Psoas muscle (tissue), 8 donors: ENCODE measurements around the gene PPRC1. TPM values are rescaled to one million over a fixed set of nuclear protein-coding genes. Genes with fewer than 3 reads are reported as not detected.

Experiments used
- ATAC-seq, 4 donors: fragments of 200-7000 bp; cut with Tn5 transposase; one replicate each; pipeline ENCODE4 v1.9.1; 2020; ENCODE audit warnings: moderate library complexity in 3 of 4, mild to moderate bottlenecking in 2 of 4
- DNase-seq, 2 donors: peaks; one replicate each; pipeline ENCODE4 v3.0.0-alpha.2; 2020
- H3K27ac ChIP-seq: fragments of 200-600 bp; one replicate; pipeline ENCODE4 v1.8.0; 2022
- H3K27me3 ChIP-seq, 3 donors: fragments of 200-600 bp in 1 of 3; one replicate each; pipeline versions ENCODE4 v1.6.1 to v1.8.0; 2013 to 2022; ENCODE audit warnings: low read length in 2 of 3, mild to moderate bottlenecking in 2 of 3, moderate library complexity in 1 of 3; ENCODE audit not compliant: insufficient read depth in 3 of 3
- H3K36me3 ChIP-seq, 2 donors: fragments of 200-600 bp in 1 of 2; one replicate each; pipeline versions ENCODE4 v1.6.1 to v1.8.0; 2013 to 2022; ENCODE audit warnings: low read depth in 1 of 2, mild to moderate bottlenecking in 1 of 2, moderate library complexity in 1 of 2; ENCODE audit not compliant: insufficient read depth in 1 of 2
- H3K4me1 ChIP-seq: fragments of 200-600 bp; one replicate; pipeline ENCODE4 v1.8.0; 2022
- H3K4me3 ChIP-seq: fragments of 200-600 bp; one replicate; pipeline ENCODE4 v1.8.0; 2022; ENCODE audit warnings: mild to moderate bottlenecking
- H3K9me3 ChIP-seq: fragments of 200-600 bp; one replicate; pipeline ENCODE4 v1.8.0; 2022
- WGBS, 3 donors: extraction: QIAGEN DNeasy Blood & Tissue Kit; methylation state at CpG; one replicate each; pipeline versions ENCODE4 v1.1.6 to v1.1.7; 2013; 5-methylcytosine and 5-hydroxymethylcytosine counted together
- intact Hi-C, 2 donors: fragments of 100-400 bp; cut with DNase I; formaldehyde crosslinking; loops; one replicate each; pipeline versions ENCODE4 v1.11.0 to v1.14.2; 2022
- polyA plus RNA-seq, 3 donors: library from polyadenylated mRNA; stranded (reverse); fragments of 200-250 nt; gene quantifications; one replicate each; pipeline ENCODE4 v1.2.3, GENCODE V29; 2013
- total RNA-seq, 4 donors: library from RNA; stranded (reverse); fragmentation: NEBNext Ultra II Directional in 2 of 4; extraction: Animal tissue kit (Norgen Biotek cat#: 25700) in 2 of 4; gene quantifications; one replicate each; pipeline versions ENCODE4 v1.2.1 to v1.2.4, GENCODE V29; 2021 to 2023
- TF ChIP-seq, protein P1 (sequence below): fragments of 200-600 bp; IDR thresholded peaks from one replicate; pipeline ENCODE4 v1.8.0; 2022; ENCODE audit warnings: antibody characterized with exemption
- donor health status: healthy with polysubstance abuse.
- donor health status: DM: no; HTN: no; CAD: no; lungs with moderate emphysema.
- donor health status: Bipolar disorder and iron deficiency.
- donor health status: healthy.
- donor health status: DM: yes; HTN: yes; CAD: no.
- donor health status: DM: no; HTN: no; CAD: no.
- donor health status: DM: no; HTN: no; CAD: no.
- donor health status: DM: yes; HTN: yes; CAD: no.

The PPRC1 gene
- total and polyA plus RNA-seq, 7 donors: 14.7 to 57.5 (median 27.2) TPM

GRCh38 chr10:102175415-102175814 lies 42.6 kb downstream of the PPRC1 start:
- intact Hi-C loops: loop anchor here in 1 of 2 donors (10.0 kb wide), 1 partner anchor 49 kb away; the partner anchor contains the start of gene ELOVL3
- DNase-seq (no peak), ATAC-seq (peak in 2 of 4 donors; percentile 38 to 75)
- Histone ChIP-seq H3K27me3 (no peaks in the 10 kb centered on the region), H3K27ac (no peak overlapping the region), H3K4me3 (no peak overlapping the region), H3K4me1 (peaks cover 3% of the 10 kb centered on the region), H3K36me3 (no peaks in the 10 kb centered on the region), H3K9me3 (no peaks in the 10 kb centered on the region)
- TF ChIP-seq, protein P1, sequence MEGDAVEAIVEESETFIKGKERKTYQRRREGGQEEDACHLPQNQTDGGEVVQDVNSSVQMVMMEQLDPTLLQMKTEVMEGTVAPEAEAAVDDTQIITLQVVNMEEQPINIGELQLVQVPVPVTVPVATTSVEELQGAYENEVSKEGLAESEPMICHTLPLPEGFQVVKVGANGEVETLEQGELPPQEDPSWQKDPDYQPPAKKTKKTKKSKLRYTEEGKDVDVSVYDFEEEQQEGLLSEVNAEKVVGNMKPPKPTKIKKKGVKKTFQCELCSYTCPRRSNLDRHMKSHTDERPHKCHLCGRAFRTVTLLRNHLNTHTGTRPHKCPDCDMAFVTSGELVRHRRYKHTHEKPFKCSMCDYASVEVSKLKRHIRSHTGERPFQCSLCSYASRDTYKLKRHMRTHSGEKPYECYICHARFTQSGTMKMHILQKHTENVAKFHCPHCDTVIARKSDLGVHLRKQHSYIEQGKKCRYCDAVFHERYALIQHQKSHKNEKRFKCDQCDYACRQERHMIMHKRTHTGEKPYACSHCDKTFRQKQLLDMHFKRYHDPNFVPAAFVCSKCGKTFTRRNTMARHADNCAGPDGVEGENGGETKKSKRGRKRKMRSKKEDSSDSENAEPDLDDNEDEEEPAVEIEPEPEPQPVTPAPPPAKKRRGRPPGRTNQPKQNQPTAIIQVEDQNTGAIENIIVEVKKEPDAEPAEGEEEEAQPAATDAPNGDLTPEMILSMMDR: no peak
- WGBS, 3 donors: 23 to 38% (median 35%) methylated on average over 4 of the region's 4 CpGs

- DNase-seq: no peak
- H3K36me3 ChIP-seq: no peaks in the 10 kb centered on the region
- H3K27ac ChIP-seq: no peak overlapping the region
- no peaks in the 10 kb centered on the region for H3K4me1 ChIP-seq
- H3K4me3 ChIP-seq: no peak overlapping the region
- 87 to 90% (median 89%) methylated on average over 2 of the region's 2 CpGs for whole genome bisulfite sequencing, 3 donors
- intact Hi-C loops: no loop called here
- H3K27me3 ChIP-seq: no peaks in the 10 kb centered on the region
- H3K9me3 ChIP-seq: no peaks in the 10 kb centered on the region
- no peak for ATAC-seq
- TF ChIP-seq, protein P1: no peak
These were observed 51.8 kb downstream of the PPRC1 start for GRCh38 chr10:102184606-102185005.

DNA sequence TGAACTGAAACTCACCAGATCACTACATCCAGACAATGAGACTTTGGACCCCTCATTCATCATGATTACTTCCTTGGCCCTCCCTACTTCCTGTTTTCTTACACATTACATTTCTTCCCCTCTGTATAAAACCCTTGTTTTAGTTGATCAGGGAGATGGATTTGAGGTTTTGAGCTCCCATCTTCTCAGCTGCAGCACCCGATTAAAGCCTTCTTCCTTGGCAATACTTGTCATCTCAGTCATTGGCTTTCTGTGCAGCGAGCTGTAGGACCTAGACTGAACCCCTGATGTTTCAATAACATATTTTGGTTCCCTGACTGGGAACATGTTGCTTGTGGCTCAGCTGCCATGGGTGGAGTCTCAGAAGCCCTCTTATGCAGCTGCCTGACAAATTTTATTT lies 52.4 kb downstream of the PPRC1 start:
- DNase-seq: no peak
- H3K27ac ChIP-seq: no peak overlapping the region
- no peaks in the 10 kb centered on the region for H3K9me3 ChIP-seq
- 55 to 70% (median 67%) methylated on average over 2 of the region's 2 CpGs for WGBS, 3 donors
- no peak for ATAC-seq
- H3K36me3 ChIP-seq: no peaks in the 10 kb centered on the region
- no peaks in the 10 kb centered on the region for H3K4me1 ChIP-seq
- no peaks in the 10 kb centered on the region for H3K27me3 ChIP-seq
- H3K4me3 ChIP-seq: no peak overlapping the region
- intact Hi-C loops: no loop called here
- TF ChIP-seq, protein P1: no peak

DNA sequence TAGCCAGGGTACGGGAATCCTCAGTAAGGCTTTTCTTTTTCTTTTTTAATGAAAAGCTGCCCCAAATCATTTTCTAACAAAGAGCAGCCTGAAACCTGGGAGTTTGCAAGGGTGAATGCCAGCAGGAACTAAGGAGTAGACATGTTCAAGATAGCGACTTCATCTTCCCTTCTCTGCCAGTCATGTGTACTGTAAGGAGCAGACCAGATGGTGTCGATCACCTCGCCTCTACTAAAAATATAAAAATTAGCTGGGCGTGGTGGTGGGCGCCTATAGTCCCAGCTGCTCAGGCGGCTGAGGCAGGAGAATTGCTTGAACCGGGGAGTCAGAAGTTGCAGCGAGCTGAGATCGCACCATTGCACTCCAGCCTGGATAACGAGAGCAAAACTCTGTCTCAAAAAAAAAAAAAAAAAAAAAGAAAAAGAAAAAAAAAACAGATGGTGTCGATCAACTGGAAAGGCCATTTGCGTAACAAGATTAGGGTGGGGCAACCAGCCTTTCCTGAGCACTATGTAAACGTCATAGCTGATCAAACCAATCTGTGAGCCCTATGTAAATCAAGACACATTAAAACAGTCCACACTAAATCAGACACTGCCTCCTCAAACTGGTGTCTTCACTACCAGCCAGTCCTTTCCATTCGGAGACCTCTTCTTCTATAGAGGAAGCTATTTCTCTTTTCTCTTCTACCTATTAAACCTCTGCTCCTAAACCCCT lies 53.1 kb downstream of the PPRC1 start:
- H3K27ac ChIP-seq: no peak overlapping the region
- H3K36me3 ChIP-seq: no peaks in the 10 kb centered on the region
- DNase-seq (no peak), ATAC-seq (no peak)
- H3K4me3 ChIP-seq: no peak overlapping the region
- H3K27me3 ChIP-seq: no peaks in the 10 kb centered on the region
- H3K4me1 ChIP-seq: no peaks in the 10 kb centered on the region
- TF ChIP-seq, protein P1: no peak
- no peaks in the 10 kb centered on the region for H3K9me3 ChIP-seq
- intact Hi-C loops: no loop called here
- 51 to 53% (median 51%) methylated on average over 15 of the region's 15 CpGs for WGBS, 3 donors
